Adrenal gland (tissue), 12 donors: ENCODE results near the gene CISD1. TPM values are rescaled to one million over a fixed set of nuclear protein-coding genes. Genes with fewer than 3 reads are reported as not detected.

ENCODE experiments used
- DNase-seq, 7 donors: peaks; one replicate each; pipeline ENCODE4 v3.0.0-alpha.2; 2019 to 2020
- H3K27ac ChIP-seq, 5 donors: fragments of 200-600 bp; sonication (generic) in 4 of 5; 1 replicate in 3 of 5; 2 replicates in 2 of 5; pipeline versions ENCODE4 v1.5.1 to v1.8.0; 2016 to 2020; ENCODE audit warnings: mild to moderate bottlenecking in 1 of 5
- H3K27me3 ChIP-seq: fragments of 200-600 bp; 2 replicates; pipeline ENCODE4 v1.8.0; 2021
- H3K36me3 ChIP-seq, 2 donors: fragments of 200-600 bp; replicated peaks in 1 of 2; 1 replicate in 1 of 2; 2 replicates in 1 of 2; pipeline versions ENCODE4 v1.5.1 to v1.8.0; 2018 to 2022
- H3K4me1 ChIP-seq, 2 donors: fragments of 200-600 bp; replicated peaks in 1 of 2; 1 replicate in 1 of 2; 2 replicates in 1 of 2; pipeline versions ENCODE4 v1.5.1 to v1.8.0; 2018 to 2021
- H3K4me3 ChIP-seq, 4 donors: fragments of 200-600 bp; sonication (generic) in 3 of 4; one replicate each; pipeline ENCODE4 v1.5.1; 2016 to 2018
- H3K9me3 ChIP-seq, 3 donors: fragments of 200-600 bp; sonication (generic) in 1 of 3; replicated peaks in 1 of 3; 1 replicate in 2 of 3; 2 replicates in 1 of 3; pipeline versions ENCODE4 v1.5.1 to v1.8.0; 2016 to 2021
- POLR2A ChIP-seq, 2 donors: fragments of 450-650 bp; IDR thresholded peaks; one replicate each; pipeline ENCODE4 v1.6.1; 2017; ENCODE audit warnings: antibody characterized with exemption in 2 of 2, mild to moderate bottlenecking in 2 of 2, moderate library complexity in 1 of 2
- WGBS, 4 donors: extraction: QIAGEN DNeasy Blood & Tissue Kit in 2 of 4; methylation state at CpG; one replicate each; pipeline versions ENCODE4 v1.1.5 to v1.1.7; 2013 to 2017; 5-methylcytosine and 5-hydroxymethylcytosine counted together
- intact Hi-C, 2 donors: fragments of 100-400 bp; cut with DNase I; formaldehyde crosslinking; loops; one replicate each; pipeline versions ENCODE4 v1.14.1 to v1.15.0; 2022 to 2023
- polyA plus RNA-seq, 3 donors: library from polyadenylated mRNA; stranded (reverse); fragments of 200-250 nt in 2 of 3; fragments of 350-450 nt in 1 of 3; fragmentation: Illumina TruSeq in 1 of 3; extraction: RNeasy Lipid Tissue Mini Kit (QIAGEN cat#74804) in 1 of 3; gene quantifications; one replicate each; pipeline ENCODE4 v1.2.3, GENCODE V29; 2013 to 2014
- total RNA-seq, 9 donors: library from RNA; depleted of rRNA in 4 of 9; stranded (reverse); fragments of >200 nt in 4 of 9; fragments of 120-200 nt in 1 of 9; fragmentation: NEBNext Ultra II Directional in 1 of 9; extraction: Animal tissue kit (Norgen Biotek cat#: 25700) in 1 of 9; gene quantifications; one replicate each; pipeline versions ENCODE4 v1.1.0 to v1.2.4, GENCODE V29; 2013 to 2023
- TF ChIP-seq, protein P1 (sequence below), 6 experiments: fragments of 450-650 bp in 4 of 6; fragments of 200-600 bp in 2 of 6; sonication (generic) in 1 of 6; IDR thresholded peaks; 1 replicate in 5 of 6; 2 replicates in 1 of 6; pipeline versions ENCODE4 v1.5.1 to v1.8.0; 2016 to 2021; ENCODE audit warnings: antibody characterized with exemption in 6 of 6, mild to moderate bottlenecking in 2 of 6, moderate library complexity in 1 of 6
- donor health status: healthy with polysubstance abuse.
- donor health status: Bipolar disorder and iron deficiency.
- donor health status: DM: yes; HTN: yes; CAD: no.
- donor health status: DM: no; HTN: no; CAD: no.
- donor health status: DM: no; HTN: no; CAD: no.
- donor health status: DM: yes; HTN: yes; CAD: no.

Gene CISD1
- total and polyA plus RNA-seq, 12 donors, result 10.5 to 156 (median 40.4) TPM

- H3K27me3 ChIP-seq, result no peaks in the 10 kb centered on the region
- TF ChIP-seq, protein P1, sequence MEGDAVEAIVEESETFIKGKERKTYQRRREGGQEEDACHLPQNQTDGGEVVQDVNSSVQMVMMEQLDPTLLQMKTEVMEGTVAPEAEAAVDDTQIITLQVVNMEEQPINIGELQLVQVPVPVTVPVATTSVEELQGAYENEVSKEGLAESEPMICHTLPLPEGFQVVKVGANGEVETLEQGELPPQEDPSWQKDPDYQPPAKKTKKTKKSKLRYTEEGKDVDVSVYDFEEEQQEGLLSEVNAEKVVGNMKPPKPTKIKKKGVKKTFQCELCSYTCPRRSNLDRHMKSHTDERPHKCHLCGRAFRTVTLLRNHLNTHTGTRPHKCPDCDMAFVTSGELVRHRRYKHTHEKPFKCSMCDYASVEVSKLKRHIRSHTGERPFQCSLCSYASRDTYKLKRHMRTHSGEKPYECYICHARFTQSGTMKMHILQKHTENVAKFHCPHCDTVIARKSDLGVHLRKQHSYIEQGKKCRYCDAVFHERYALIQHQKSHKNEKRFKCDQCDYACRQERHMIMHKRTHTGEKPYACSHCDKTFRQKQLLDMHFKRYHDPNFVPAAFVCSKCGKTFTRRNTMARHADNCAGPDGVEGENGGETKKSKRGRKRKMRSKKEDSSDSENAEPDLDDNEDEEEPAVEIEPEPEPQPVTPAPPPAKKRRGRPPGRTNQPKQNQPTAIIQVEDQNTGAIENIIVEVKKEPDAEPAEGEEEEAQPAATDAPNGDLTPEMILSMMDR (IDR thresholded peaks at IDR 0.05), result no peak
- TF ChIP-seq POLR2A (IDR thresholded peaks at IDR 0.05), result no peak
- no peak for DNase-seq
- H3K9me3 ChIP-seq, result no peaks in the 10 kb centered on the region
- peak overlapping the region; percentile 93 to 96 (median 94) for H3K27ac ChIP-seq
- H3K36me3 ChIP-seq, result no peaks in the 10 kb centered on the region
- peak overlapping the region in 2 of 4 donors; percentile 71 to 74 for H3K4me3 ChIP-seq
- peaks cover 0 to 30% of the 10 kb centered on the region in 2 donors for H3K4me1 ChIP-seq
- intact Hi-C loops, result no loop called here
- WGBS, 4 donors, result 0 to 1% (median 0%) methylated on average over 12 to 13 of the region's 13 CpGs
Observed at GRCh38 chr10:58268454-58268945, 462 bp upstream of the CISD1 start.

GRCh38 chr10:58269782-58270290 is 874 bp downstream of the CISD1 start:
- H3K36me3 ChIP-seq, result no peaks in the 10 kb centered on the region
- no peak for DNase-seq
- no peaks in the 10 kb centered on the region for H3K9me3 ChIP-seq
- WGBS, 4 donors, result 10 to 13% (median 12%) methylated on average over 12 of the region's 12 CpGs
- peak overlapping the region; percentile 93 to 96 (median 94) for H3K27ac ChIP-seq
- H3K27me3 ChIP-seq, result no peaks in the 10 kb centered on the region
- TF ChIP-seq POLR2A (IDR thresholded peaks at IDR 0.05), result no peak
- TF ChIP-seq, protein P1 (IDR thresholded peaks at IDR 0.05), result no peak
- peaks cover 0 to 34% of the 10 kb centered on the region in 2 donors for H3K4me1 ChIP-seq
- intact Hi-C loops, result no loop called here
- peak overlapping the region in 2 of 4 donors; percentile 71 to 74 for H3K4me3 ChIP-seq

- H3K36me3 ChIP-seq, result no peaks in the 10 kb centered on the region
- peak overlapping the region in 1 of 5 donors; percentile 27 for H3K27ac ChIP-seq
- H3K4me1 ChIP-seq, result peaks cover 0 to 34% of the 10 kb centered on the region in 2 donors
- TF ChIP-seq, protein P1 (IDR thresholded peaks at IDR 0.05), result no peak
- no peak for TF ChIP-seq POLR2A (IDR thresholded peaks at IDR 0.05)
- intact Hi-C loops, result no loop called here
- no peaks in the 10 kb centered on the region for H3K9me3 ChIP-seq
- H3K4me3 ChIP-seq, result no peak overlapping the region
- 77 to 90% (median 84%) methylated on average over 2 of the region's 2 CpGs for WGBS, 4 donors
- no peaks in the 10 kb centered on the region for H3K27me3 ChIP-seq
- no peak for DNase-seq
Observed at GRCh38 chr10:58275261-58275660, 6.3 kb downstream of the CISD1 start.

GRCh38 chr10:58275908-58276307 is 6.9 kb downstream of the CISD1 start:
- peak overlapping the region in 1 of 5 donors; percentile 27 for H3K27ac ChIP-seq
- intact Hi-C loops, result no loop called here

More at GRCh38 chr10:58275908-58276307, 6.9 kb downstream of the CISD1 start:
- no peak overlapping the region for H3K4me3 ChIP-seq
- H3K36me3 ChIP-seq, result no peaks in the 10 kb centered on the region
- peaks cover 0 to 30% of the 10 kb centered on the region in 2 donors for H3K4me1 ChIP-seq
- peak in 1 of 7 donors; percentile 7 for DNase-seq
- H3K9me3 ChIP-seq, result no peaks in the 10 kb centered on the region
- no peak for TF ChIP-seq POLR2A (IDR thresholded peaks at IDR 0.05)
- TF ChIP-seq, protein P1 (IDR thresholded peaks at IDR 0.05), result no peak
- H3K27me3 ChIP-seq, result no peaks in the 10 kb centered on the region
